ENCODE data around the gene RHO.
"Not testable (repeated sequence)": the region's sequence is repeated elsewhere in the genome, so short reads cannot be mapped to it uniquely, and the experiment has no call there.

DNA sequence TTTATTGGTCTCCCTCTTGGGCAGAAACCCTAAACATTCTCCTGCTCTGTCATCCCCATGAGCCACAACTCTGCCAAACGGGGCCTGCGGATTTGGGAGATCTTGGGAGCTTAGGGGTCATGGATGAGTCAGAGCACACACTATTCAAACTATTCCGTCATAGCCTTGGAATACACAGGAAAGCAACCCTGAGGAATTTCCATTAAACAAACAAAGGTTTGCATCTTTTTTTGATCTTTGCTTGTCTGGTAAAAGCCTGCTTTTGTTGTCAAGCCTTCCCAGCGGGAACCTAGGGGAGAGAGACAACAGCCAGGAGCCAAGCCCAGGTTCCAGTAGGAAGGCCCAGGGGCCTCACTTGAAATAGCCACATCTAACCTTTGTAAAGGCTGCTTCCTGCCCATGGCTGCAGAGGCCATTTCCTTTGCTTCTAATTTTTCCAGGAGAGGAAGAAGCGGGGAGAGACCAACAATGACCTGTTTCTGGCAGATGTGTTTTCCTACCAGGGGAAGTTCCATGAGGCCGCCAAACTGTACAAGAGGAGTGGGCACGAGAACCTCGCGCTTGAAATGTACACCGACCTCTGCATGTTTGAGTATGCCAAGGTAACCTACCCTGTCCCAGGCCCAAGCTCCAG lies 33.3 kb upstream of the RHO start:
- TF ChIP-seq, protein P1, sequence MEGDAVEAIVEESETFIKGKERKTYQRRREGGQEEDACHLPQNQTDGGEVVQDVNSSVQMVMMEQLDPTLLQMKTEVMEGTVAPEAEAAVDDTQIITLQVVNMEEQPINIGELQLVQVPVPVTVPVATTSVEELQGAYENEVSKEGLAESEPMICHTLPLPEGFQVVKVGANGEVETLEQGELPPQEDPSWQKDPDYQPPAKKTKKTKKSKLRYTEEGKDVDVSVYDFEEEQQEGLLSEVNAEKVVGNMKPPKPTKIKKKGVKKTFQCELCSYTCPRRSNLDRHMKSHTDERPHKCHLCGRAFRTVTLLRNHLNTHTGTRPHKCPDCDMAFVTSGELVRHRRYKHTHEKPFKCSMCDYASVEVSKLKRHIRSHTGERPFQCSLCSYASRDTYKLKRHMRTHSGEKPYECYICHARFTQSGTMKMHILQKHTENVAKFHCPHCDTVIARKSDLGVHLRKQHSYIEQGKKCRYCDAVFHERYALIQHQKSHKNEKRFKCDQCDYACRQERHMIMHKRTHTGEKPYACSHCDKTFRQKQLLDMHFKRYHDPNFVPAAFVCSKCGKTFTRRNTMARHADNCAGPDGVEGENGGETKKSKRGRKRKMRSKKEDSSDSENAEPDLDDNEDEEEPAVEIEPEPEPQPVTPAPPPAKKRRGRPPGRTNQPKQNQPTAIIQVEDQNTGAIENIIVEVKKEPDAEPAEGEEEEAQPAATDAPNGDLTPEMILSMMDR (IDR thresholded peaks at IDR 0.05 in 2 of 3, conservative IDR thresholded peaks at IDR 0.05 in 1 of 3; ENCODE audit: borderline replicate concordance in 1 of 3, insufficient read depth in 1 of 3, low read depth in 2 of 3, low read length in 2 of 3) = not testable (repeated sequence)
- TF ChIP-seq YY1 (IDR thresholded peaks at IDR 0.05; ENCODE audit: extremely low read depth, insufficient replicate concordance, low read depth, low read length) = not testable (repeated sequence)

Measured in HCT116 (cell line).